Right ventricle myocardium superior (tissue), 1 donor: ENCODE measurements around the gene OSTN. TPM values are rescaled to one million over a fixed set of nuclear protein-coding genes. Genes with fewer than 3 reads are reported as not detected.
"Not testable (repeated sequence)": the region's sequence is repeated elsewhere in the genome, so short reads cannot be mapped to it uniquely, and the experiment has no call there.

Source experiments
- ATAC-seq: fragments of 200-7000 bp; cut with Tn5 transposase; one replicate; pipeline ENCODE4 v1.9.1; 2020; ENCODE audit warnings: mild to moderate bottlenecking; ENCODE audit not compliant: poor library complexity
- DNase-seq: peaks from one replicate; pipeline ENCODE4 v3.0.0-alpha.2; 2020
- intact Hi-C: fragments of 100-400 bp; cut with DNase I; formaldehyde crosslinking; loops from one replicate; pipeline ENCODE4 v1.11.2; 2022
- total RNA-seq: library from RNA; stranded (reverse); fragmentation: NEBNext Ultra II Directional; extraction: Animal tissue kit (Norgen Biotek cat#: 25700); gene quantifications from one replicate; pipeline ENCODE4 v1.2.1, GENCODE V29; 2021
- donor health status: DM: no; HTN: yes; CAD: no; lungs with severe emphysema.

The OSTN gene
- total RNA-seq, 1 donor from 2014 or later, result not detected

DNA sequence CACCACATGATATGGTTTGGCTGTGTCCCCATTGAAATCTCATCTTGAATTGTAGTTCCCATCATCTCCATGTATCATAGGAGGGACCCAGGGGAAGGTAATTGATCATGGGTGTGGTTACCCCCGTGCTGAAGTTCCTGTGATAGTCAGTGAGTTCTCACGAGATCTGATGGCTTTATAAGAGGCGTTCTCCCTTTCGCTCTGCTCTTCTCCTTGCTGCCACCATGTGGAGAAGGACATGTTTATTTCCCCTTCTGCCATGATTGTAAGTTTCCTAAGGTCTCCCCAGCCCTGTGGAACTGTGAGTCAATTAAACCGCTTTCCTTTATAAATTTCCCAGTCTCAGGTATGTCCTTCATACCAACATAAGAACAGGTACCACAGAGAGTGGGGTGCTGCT, 21.9 kb downstream of the OSTN start:
- ATAC-seq (no peak), DNase-seq (no peak)
- intact Hi-C loops, result no loop called here

DNA sequence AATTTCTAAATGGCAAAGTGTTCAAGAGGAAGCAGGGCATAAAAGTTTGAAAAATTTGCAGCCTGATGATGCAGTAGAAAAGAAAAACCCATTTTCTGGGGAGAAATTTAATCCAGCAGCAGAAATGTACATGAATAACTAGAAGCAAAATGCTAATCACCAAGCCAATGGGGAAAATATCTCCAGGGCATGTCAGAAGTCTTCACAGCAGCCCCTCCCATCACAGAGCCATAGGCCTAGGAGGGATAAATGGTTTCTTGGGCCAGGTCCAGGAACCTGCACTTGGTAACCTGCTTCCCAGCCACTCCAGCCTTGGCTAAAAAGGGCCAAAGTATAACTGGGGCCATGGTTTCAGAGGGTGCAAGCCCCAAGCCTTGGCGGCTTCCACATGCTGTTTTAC, 22.6 kb downstream of the OSTN start:
- ATAC-seq (no peak), DNase-seq (no peak)
- intact Hi-C loops, result no loop called here

DNA sequence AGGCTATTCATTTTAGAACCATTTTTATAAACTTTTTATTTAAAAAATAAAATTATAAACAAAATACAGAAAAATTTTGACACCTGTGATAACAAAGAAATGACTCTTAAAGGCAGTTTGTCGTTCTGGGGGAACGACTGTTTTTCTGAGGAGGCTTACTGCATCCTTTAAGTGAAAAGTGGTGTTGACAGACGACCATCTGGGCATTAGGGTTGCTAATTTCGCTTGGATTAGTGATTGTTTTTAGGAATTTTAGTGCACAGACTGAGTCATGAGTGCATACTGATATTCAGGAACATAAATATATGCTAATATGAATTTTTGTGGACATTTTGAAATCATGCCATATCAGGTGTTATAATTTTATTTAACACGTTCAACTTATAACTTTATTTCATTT, 28.5 kb downstream of the OSTN start:
- ATAC-seq (no peak), DNase-seq (no peak)
- intact Hi-C loops, result no loop called here

DNA sequence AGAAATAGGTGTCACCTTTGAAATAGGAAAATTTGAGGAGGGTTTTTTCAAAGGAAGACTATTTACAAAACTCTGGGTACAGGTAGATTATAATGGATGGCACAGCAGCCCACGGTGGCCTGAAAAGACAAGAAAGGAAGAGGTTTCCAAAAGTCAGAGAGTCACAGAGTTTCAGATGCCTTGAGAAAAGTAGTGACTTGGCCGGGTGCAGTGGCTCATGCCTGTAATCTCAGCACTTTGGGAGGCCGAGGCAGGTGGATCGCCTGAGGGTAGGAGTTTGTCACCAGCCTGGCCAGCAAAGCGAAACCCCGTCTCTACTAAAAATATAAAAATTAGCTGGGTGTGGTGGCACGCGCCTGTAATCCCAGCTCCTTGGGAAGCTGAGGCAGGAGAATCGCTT, 35.2 kb downstream of the OSTN start:
- DNase-seq (no peak), ATAC-seq (no peak)
- intact Hi-C loops, result no loop called here

DNA sequence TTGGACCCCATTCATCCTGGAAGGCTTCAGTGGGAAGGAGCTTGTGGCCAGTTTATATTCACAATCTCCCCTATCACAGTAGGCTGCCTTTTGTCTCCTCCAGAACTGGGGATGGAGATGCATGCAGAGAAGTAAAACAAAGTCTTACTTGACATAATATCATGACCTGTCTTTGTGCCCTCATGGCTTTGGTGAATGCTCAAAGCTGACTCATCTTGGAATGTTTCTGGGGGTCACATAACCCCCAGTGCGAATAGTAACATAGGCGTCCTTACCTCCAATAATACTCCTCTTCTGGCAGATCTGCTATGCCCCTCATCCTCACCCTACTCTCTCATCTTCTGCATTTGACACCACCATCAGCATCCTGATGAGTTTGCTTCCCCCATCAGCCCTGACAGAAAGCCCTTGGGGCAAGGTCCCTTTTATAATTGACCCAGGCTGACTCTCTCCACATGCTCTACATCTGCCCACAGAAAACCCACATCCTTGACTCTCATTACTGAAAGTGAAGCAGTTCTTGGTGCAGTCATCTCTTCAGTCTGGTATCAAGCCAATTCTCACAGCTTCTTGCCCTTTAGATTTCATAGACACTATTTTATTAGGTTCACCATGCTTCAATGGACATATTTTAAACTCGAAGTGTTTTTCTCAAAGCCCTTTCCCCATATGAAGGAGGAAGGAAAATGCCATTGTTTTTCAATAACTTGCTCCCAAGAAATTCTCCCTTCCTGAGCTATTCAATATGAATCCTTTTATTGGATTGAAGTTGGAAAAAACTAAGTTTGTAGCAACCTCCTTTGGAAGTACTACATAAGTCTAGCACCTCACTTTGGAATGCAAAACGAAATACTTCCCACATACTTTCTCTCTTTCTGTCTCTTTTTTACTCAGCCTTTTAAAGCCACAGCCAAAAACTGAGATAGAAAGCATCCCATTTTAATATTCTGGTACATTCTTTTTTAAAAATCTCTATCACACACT, 36.6 kb downstream of the OSTN start:
- DNase-seq (no peak), ATAC-seq (no peak)
- intact Hi-C loops, result no loop called here

DNA sequence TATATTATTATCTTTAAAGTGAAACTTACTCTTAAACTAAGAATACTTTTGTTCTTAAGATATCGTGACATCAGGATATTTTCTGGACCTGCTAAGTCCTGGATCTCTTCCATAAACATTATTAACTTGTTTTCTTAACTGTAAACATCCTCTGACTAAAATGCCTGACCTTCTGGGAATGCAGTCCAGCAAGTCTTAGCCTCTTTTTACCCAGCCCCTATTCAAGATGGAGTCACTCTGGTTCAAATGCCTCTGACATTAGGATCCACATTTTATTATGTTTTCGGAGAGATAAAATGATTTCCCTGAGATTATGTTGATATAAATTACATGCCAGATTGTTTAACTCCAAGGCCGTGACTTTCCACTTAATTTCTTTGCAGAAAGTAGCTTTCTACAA, 37.6 kb downstream of the OSTN start:
- intact Hi-C loops, result no loop called here
- DNase-seq (no peak), ATAC-seq (no peak)

DNA sequence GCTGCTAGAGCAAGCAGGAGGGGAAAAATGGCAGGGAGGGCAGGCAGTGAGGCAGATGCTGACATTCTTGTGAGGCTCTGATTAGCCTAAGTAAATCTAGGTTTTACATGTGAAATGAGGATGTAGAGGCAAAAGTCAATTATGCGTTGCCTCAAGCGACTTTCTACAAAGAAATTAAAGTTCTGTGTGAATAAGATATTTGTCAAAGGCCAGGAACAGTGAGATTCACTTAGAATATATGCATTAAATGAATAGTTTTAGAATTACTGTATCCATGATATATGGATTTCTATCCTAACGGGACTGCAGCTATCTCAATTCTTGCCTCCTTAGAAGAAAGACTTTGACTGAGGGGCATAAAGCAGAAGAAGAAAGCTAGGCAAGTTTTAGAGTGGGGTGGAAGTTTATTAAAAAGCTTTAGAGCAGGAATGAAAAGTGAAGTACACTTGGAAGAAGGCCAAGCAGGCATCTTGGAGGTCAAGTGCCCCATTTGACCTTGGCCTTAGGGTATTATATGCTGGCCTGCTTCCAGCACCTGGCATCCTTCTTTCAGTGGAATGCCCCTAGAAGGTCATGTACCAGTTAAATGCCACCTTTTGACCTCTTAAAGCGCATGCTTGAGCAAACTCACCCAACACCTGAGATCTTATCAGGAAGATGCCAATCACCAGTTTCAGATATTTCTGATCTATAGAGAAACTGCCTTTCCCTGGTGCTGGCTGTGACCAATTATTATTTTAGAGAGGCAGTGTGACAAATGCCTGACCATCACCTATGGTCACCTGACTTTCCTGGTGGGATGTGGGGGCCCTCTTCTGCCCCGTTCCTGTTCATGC, 38.2 kb downstream of the OSTN start:
- intact Hi-C loops, result no loop called here
- ATAC-seq, result no peak
- DNase-seq, result no peak

DNA sequence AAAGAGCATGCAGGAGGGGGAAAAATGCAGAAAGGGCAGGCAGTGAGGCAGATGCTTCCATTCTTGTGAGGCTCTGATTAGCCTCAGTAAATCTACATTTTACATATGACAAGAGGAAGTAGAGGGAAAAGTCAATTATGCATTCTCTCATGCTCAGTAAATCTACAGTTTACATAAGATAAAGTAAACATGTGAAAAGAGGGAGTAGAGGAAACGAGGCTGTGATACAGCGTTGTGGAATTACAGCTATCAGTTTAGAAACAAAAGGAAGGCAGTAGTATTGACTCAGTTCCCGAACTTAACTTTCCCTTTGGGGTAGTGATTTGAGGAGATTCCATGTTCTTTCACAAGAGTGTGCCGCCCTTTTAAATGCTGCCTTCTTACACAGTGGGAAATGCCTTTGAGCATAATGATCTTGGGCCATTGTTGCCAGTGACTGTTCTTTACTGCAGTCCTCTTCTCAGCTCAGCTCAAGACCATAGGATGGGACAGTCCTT, 39.3 kb downstream of the OSTN start:
- DNase-seq, result no peak
- intact Hi-C loops, result no loop called here
- ATAC-seq, result no peak

DNA sequence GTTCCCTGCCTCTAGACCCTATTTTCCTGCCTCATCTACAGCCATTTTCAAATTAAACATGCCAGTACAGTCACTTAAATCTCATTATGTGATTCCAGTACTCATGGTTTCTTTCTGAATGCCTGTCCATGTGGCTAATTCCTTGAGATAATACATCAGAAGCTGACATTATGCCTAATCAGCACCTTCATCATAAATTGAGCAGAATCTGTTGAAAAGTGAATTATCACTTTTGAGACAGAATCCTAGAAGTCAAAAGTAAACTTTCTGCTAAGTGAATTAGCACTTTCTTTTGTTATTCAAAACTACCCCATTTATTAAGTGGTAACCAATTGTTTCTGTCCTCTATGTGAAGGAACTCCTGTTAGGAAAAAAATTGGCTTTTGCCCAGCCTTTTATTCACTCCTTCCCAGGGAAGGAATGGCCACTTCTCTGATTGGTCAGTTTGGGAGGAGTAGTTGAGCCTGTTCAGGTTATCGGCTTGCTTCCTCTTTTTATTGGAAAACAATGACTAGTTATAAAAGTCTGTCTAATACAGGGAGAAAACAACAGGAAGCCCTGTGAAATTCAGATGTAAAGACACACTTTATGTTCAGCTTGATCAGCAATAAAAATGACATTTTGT, 40.5 kb downstream of the OSTN start:
- intact Hi-C loops, result loop anchor here (10.0 kb wide), 2 partner anchors 85 to 155 kb away; partner anchors contain the start of gene CCDC50
- no peak for ATAC-seq
- DNase-seq, result no peak

DNA sequence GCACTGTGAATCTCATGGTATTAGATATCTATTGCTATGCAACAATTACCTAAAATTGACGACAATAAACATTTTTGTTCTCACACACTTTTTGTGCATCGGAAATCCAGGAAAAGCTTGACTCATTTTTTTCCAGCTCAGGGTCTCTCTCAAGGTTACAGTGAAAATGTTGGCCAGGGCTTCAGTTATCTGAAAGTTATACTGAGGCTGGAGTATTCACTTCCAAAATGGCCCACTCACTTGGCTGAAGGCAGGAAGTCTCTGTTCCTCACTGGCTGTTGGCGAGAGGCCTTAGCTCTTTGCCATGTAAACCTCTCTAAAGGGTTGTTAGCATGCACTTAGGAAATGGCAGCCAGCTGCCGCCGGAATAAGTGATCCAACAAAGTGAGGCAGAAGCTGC, 41.4 kb downstream of the OSTN start:
- ATAC-seq, result no peak
- intact Hi-C loops, result loop anchor here (10.0 kb wide), 2 partner anchors 84 to 154 kb away; partner anchors contain the start of gene CCDC50
- DNase-seq, result no peak

DNA sequence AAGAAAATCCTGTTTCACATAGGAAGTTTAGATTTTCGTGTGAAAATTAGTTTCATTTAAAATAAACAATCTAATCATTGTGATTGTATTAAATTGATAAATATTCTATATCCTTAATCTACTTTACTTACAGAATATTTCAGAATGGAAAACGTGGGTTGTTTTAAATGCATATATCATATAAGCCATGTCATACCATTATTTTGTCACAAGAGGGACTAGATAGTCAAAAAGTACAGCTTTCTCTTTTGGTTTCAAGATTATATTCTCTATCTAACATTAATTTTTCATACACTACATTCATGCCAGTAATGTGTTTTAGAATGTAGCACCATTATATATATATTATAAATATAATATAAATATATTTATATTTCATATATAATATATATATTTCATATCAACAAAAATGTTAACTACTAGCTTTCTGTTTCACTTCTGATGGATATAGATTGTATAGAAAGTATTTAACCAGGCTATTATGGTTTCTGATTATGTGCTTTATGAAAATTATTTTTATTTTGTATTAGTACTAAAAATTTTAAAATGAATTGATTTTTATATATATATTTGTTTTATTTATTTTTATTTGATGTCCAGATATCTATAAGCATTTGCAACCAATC, 45.3 kb downstream of the OSTN start:
- no peak for ATAC-seq
- intact Hi-C loops, result loop anchor here (10.0 kb wide), 2 partner anchors 80 to 150 kb away; partner anchors contain the start of gene CCDC50
- no peak for DNase-seq

DNA sequence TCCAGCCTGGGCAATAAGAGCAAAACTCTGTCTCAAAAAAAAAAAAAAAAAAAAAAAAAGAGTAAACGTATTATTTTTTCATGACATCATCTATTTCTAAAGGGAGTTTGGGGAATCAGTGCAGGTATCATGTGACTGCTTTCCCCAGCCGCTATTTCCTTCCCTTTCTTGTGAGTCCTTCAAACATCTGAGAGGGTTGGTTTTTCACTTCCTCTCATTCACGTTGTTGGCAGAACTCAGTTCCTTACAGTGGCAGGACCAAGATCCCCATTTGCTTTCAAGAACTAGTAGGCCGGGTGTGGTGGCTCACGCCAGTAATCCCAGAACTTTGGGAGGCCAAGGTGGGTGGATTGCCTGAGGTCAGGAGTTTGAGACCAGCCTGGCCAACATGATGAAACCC, 47.0 kb downstream of the OSTN start:
- intact Hi-C loops, result loop anchor here (10.0 kb wide), 2 partner anchors 79 to 149 kb away; partner anchors contain the start of gene CCDC50
- ATAC-seq, result peak; percentile 66

DNA sequence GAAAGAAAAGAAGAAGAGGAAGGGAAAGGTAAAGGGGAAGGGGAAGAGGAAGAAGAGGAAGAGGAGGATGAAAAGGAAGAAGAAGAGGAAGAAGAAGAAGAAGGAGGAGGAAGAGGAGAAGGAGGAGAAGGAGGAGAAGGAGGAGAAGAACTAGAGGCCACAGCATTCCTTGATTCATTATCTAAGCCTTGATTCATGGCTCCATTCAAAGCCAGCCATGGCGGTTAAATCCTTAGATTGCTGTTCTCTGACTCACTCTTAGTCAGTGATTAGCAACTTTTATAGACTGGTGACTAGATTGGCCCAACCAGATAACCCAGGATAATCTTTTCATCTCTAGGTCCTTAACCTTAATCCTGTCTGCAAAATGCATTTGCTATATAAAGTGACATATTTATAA, 47.6 kb downstream of the OSTN start:
- DNase-seq (no peak), ATAC-seq (no peak)
- intact Hi-C loops, result loop anchor here (10.0 kb wide), 2 partner anchors 78 to 148 kb away; partner anchors contain the start of gene CCDC50

More for the DNA sequence above, 47.0 kb downstream of the OSTN start:
- DNase-seq, result not testable (repeated sequence)

DNA sequence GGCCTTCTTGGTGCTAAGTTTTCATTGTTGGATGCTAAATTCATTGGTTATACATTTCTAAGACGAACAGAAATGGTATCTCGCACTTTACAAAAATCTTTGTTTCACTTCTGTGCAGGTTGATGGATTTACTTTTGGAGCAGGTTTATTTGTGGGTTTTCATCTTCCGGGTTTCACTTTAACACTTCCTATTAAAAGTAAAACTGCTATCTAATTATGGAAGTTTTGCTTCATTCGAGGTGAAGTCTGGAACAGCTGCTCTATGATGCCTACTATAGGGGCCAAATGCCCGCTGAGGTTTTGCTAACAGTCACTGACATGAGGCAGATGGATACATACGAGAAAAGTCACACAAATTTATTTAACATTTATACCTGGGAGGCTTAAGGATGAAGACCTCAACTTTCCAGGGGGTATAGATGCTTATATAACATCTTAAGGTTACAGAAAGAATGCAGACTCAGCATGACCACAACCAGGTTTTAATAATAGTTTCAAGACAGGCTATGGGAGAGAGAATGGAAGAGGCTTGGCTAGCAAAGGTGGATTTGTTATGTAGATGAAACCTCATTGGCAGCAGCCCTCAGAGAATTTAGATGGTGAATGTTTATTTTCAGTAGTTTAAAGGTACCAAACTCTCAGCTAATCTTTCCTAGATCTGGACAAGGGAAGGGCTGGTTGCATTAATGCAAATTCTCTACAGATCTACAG, 54.2 kb downstream of the OSTN start:
- no peak for DNase-seq
- no peak for ATAC-seq
- intact Hi-C loops, result no loop called here

DNA sequence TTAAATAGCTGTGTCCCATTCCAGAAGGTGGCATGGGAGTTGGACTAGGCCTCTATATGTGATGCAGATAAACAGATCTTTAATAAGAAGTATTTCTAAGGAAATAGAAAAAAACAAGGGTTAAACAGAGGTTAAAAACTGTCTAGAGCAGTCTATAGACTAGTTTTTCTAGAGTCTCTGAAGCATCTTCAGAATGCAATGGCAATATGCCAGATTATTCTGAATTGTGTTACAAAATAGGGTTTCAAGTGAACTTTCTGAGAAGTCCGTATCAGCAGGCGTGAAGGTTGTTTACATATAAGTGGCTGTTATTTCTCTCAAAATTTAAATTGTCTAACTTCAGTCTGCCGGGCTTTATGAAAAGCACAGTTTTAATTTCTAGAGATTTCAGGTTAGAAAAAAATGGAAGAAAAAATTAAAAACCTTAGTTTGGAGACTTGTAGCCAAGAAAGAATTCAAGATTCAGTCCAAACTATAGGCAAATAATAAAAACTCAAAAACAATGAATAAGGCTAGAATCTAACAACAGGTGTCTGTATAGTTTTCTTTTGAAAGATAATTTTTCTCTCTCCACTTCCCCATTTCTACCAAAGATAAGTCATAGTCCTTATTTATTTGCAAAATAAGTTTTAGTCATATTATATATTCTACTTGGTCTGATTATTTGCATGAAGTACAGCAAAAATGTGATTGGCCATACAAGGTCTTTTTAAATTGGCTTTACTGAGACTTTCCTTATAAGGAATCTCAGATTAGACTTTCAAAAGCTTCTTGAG, 55.2 kb downstream of the OSTN start:
- no peak for DNase-seq
- ATAC-seq, result no peak
- intact Hi-C loops, result no loop called here

DNA sequence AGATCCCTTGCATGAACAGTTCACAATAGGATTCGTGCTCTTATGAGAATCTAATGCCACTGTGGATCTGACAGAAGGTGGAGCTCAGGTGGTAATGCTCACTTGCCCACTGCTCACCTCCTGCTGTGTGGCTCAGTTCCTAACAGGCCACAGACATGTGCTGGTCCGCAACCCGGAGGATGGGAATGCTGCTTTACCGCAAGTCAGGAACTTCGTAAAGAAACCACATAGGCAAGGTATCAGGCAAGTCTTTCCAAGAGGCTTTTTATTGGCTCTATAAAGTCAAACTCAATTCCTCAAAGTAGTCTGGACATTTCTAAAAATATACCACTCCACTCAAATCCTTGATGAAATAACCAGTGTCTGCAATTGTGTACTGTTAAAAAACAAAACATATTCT, 56.1 kb downstream of the OSTN start:
- intact Hi-C loops, result no loop called here
- no peak for DNase-seq
- ATAC-seq, result no peak

DNA sequence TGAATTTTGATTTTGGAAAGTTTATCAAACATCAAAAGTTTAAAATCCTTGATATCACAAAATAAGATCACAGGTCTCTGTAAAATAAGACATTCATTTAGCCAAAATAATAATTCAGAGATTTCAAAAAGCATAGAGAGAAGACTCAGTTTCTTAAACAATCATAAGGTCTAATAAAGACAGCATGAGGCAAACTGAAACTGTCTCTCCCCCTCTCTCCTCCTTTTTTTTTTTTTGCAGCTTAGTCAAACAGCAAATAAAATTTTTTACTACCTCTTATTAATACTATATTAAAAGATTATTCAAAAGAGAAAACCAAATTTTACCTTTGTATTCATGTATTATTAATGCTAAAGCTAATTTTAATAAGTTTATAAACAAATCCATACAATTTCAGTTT, 57.4 kb downstream of the OSTN start:
- no peak for DNase-seq
- intact Hi-C loops, result no loop called here

More for the DNA sequence above, 57.4 kb downstream of the OSTN start:
- no peak for ATAC-seq
